ENCODE data around the gene YWHAE.

GRCh38 chr17:1322480-1322879 is 77.5 kb downstream of the YWHAE start:
- TF ChIP-seq CTCF (IDR thresholded peaks at IDR 0.05; ENCODE audit: low read length) (no peak), EZH2 (IDR thresholded peaks at IDR 0.05; ENCODE audit: borderline replicate concordance, low read length) (no peak)

Measured in OCI-LY1 (cell line).